Metanephros (tissue), 1 donor: Measurements from ENCODE around the gene RAX. TPM values are rescaled to one million over a fixed set of nuclear protein-coding genes. Genes with fewer than 3 reads are reported as not detected.

Source experiments
- total RNA-seq: library from RNA; depleted of rRNA; stranded (reverse); fragments of >200 nt; gene quantifications from one replicate; pipeline ENCODE4 v1.2.3, GENCODE V29; 2014

Gene RAX
- not detected for total RNA-seq

GRCh38 chr18:59272891-59273758 is at the start of gene RAX:
RAX (minus strand) TSS chr18:59273454; CDS start chr18:59273206, 248 bp downstream.

DNA sequence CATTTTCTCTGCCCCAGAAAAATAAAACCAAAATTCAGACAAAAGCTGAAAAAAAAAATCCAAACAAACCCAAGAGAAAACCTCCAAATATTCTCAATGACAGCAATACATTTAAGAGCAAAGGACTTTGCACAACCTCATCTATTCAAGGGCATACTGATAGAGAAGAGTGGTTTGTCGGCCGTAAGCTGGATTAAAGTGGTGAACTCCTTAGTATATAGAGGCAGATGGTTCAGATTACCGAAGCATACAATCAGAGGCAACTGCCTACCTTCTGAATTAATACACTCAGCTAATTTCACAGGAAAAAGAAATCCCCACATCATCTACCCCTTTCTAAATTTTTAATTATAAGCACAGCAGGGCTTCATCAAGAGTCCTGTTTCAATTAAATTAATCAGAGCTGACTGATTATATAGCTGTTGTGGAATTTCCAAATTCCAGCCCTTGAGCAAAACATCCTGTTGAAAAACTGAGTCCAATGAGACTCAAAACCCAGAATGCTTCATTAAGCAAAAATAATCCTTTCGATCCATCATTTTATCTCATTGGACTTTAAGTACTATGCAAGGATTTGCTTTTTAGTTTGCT is 45.3 kb upstream of the RAX start, which contains the start of gene CPLX4:
TSS of gene CPLX4 (minus strand) at position 190 of the 591 bp plus-strand sequence. CDS start at position 3, 187 bp downstream.

GRCh38 chr18:59219672-59220163 is 53.5 kb downstream of the RAX start, which contains the start of gene GRP:
GRP (plus strand) TSS chr18:59220158; CDS start chr18:59220266, 108 bp downstream.

Other genes with a start within 250 kb of the RAX start
- 16.9 TPM for gene SEC11C, start 133.6 kb downstream of the RAX start, total RNA-seq
- 2.3 TPM for gene GRP, start 53.3 kb downstream of the RAX start, total RNA-seq
- not detected for gene CPLX4, start 45.2 kb upstream of the RAX start, total RNA-seq
- gene LMAN1, start 85.8 kb upstream of the RAX start, total RNA-seq, result 102 TPM